ENCODE measurements around the gene RBFOX2.
"Not testable (repeated sequence)": the region's sequence is repeated elsewhere in the genome, so short reads cannot be mapped to it uniquely, and the experiment has no call there.

RBFOX2 gene

DNA sequence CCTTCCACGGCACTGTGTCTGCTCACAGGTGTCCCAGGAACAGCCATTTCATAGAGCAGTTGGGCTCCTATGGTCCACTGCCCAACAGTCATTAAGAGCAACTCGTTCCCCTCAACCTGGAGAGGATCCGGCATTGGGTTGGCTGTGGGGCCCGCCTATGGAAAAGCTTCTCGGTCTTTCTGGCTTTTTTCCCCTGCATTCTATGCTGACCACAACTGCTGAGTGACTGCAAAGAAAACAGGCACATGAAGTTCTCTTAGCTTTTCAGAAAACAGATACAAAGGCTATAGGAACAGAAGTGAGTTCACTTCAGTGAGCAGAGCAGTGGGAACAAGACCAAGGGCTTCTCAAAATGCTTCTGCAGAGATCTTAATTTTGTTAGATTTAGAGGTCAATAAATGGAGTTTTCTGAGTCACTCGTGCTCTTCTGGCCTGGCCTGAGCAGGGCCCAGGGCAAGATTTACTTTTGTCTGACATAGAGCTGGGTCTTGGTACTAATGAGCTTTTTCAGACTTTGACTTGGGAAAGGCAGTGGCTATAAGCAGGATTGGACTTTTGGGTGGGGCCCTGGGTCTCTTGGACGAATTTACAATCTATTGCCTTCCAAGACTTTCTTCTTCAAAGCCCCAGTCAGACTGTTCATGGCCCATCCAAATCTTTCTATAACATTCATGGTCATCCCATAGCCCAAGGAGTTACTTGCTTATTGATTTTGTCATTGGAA is 324.6 kb downstream of the RBFOX2 start:
- DNase-seq (ENCODE audit: low read depth) = no peak
- TF ChIP-seq CTCF (conservative IDR thresholded peaks at IDR 0.05; ENCODE audit: low read depth, low read length) = no peak
- no peak overlapping the region for H3K4me3 ChIP-seq (ENCODE audit: low read length)

DNA sequence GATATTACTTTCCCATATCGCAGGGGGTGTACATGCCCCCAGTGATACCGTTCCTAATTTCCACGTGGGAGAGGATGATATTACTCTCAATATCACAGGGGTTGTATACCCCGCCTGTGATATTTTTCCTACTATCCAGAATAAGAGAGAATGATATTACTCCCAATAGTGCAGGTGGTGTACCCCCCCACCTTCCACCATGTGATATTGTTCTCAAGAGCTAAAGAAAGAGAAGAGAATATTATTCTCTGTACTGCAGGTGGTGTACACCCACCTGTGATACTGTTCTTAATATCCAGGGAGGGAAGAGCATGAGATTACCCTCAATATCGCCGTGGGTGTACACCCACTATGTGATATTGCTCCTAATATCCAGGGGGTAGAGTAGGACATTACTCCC is 328.8 kb downstream of the RBFOX2 start:
- not testable (repeated sequence) for H3K4me3 ChIP-seq (ENCODE audit: low read length); DNase-seq (ENCODE audit: low read depth)

- H3K4me3 ChIP-seq (ENCODE audit: low read length) = no peak overlapping the region
- no peak for DNase-seq (ENCODE audit: low read depth)
- TF ChIP-seq CTCF (conservative IDR thresholded peaks at IDR 0.05; ENCODE audit: low read depth, low read length) = no peak
Measured at GRCh38 chr22:35697142-35697541, 331.5 kb downstream of the RBFOX2 start.

GRCh38 chr22:35695202-35695601 is 333.4 kb downstream of the RBFOX2 start:
- TF ChIP-seq CTCF (conservative IDR thresholded peaks at IDR 0.05; ENCODE audit: low read depth, low read length) = no peak
- DNase-seq (ENCODE audit: low read depth) = no peak
- H3K4me3 ChIP-seq (ENCODE audit: low read length) = no peak overlapping the region

GRCh38 chr22:35690001-35690400 is 338.6 kb downstream of the RBFOX2 start:
- no peak for DNase-seq (ENCODE audit: low read depth)
- no peak overlapping the region for H3K4me3 ChIP-seq (ENCODE audit: low read length)

GRCh38 chr22:35688913-35689675 is 339.5 kb downstream of the RBFOX2 start:
- TF ChIP-seq CTCF (conservative IDR thresholded peaks at IDR 0.05; ENCODE audit: low read depth, low read length) = no peak
- no peak overlapping the region for H3K4me3 ChIP-seq (ENCODE audit: low read length)
- DNase-seq (ENCODE audit: low read depth) = no peak

More at GRCh38 chr22:35690001-35690400, 338.6 kb downstream of the RBFOX2 start:
- TF ChIP-seq CTCF (conservative IDR thresholded peaks at IDR 0.05; ENCODE audit: low read depth, low read length) = no peak

All from retinal pigment epithelial cell (primary cell).